HUES64 (cell line): ENCODE results near the gene CNTNAP2.
"Not testable (repeated sequence)": the region's sequence is repeated elsewhere in the genome, so short reads cannot be mapped to it uniquely, and the experiment has no call there.

Experiments
- H3K27ac ChIP-seq: 2 replicates; pipeline ENCODE4 v1.7.0; 2013; ENCODE audit warnings: low read depth, low read length, inconsistent platforms
- H3K27me3 ChIP-seq: 2 replicates; pipeline ENCODE4 v1.6.1; 2013; ENCODE audit warnings: mild to moderate bottlenecking, low read length; ENCODE audit not compliant: insufficient read depth
- H3K36me3 ChIP-seq: 2 replicates; pipeline ENCODE4 v1.6.1; 2013; ENCODE audit warnings: mild to moderate bottlenecking, low read length; ENCODE audit not compliant: insufficient read depth
- H3K4me1 ChIP-seq: 2 replicates; pipeline ENCODE4 v1.6.1; 2013; ENCODE audit warnings: mild to moderate bottlenecking, low read length, moderate library complexity; ENCODE audit not compliant: insufficient read depth
- H3K4me3 ChIP-seq: 2 replicates; pipeline ENCODE4 v1.5.1; 2013; ENCODE audit warnings: mild to moderate bottlenecking, low read length, moderate library complexity
- H3K9ac ChIP-seq: 2 replicates; pipeline ENCODE4 v1.6.1; 2013; ENCODE audit warnings: mild to moderate bottlenecking, low read depth, low read length
- H3K9me3 ChIP-seq: 2 replicates; pipeline ENCODE4 v1.6.1; 2013; ENCODE audit warnings: low read depth, low read length; ENCODE audit not compliant: insufficient read depth
- WGBS: fragments of 150-250, 120-280 bp; methylation state at CpG from one replicate; pipeline ENCODE4 v1.1.7; 2013; ENCODE audit warnings: missing lambda C conversion rate; 5-methylcytosine and 5-hydroxymethylcytosine counted together

CNTNAP2 gene

GRCh38 chr7:146150153-146150552 lies 33.6 kb downstream of the CNTNAP2 start:
- Histone ChIP-seq H3K9ac (no peak overlapping the region), H3K27me3 (no peaks in the 10 kb centered on the region), H3K4me3 (no peak overlapping the region), H3K4me1 (peaks cover 31% of the 10 kb centered on the region), H3K27ac (no peak overlapping the region), H3K36me3 (no peaks in the 10 kb centered on the region), H3K9me3 (no peaks in the 10 kb centered on the region)

GRCh38 chr7:146172112-146172511 lies 55.5 kb downstream of the CNTNAP2 start:
- peaks cover 10% of the 10 kb centered on the region for H3K4me1 ChIP-seq
- H3K36me3 ChIP-seq, result no peaks in the 10 kb centered on the region
- no peak overlapping the region for H3K27ac ChIP-seq
- H3K27me3 ChIP-seq, result no peaks in the 10 kb centered on the region
- no peak overlapping the region for H3K9ac ChIP-seq
- H3K4me3 ChIP-seq, result no peak overlapping the region
- H3K9me3 ChIP-seq, result no peaks in the 10 kb centered on the region
- 97% methylated on average over 2 of the region's 2 CpGs for WGBS

- Histone ChIP-seq H3K27me3 (no peaks in the 10 kb centered on the region), H3K36me3 (no peaks in the 10 kb centered on the region), H3K9me3 (no peaks in the 10 kb centered on the region), H3K27ac (no peak overlapping the region), H3K4me1 (peaks cover 14% of the 10 kb centered on the region), H3K4me3 (no peak overlapping the region), H3K9ac (no peak overlapping the region)
- WGBS, result 100% methylated on average over 1 of the region's 2 CpGs
Observed at GRCh38 chr7:146175716-146176115, 59.1 kb downstream of the CNTNAP2 start.

- Histone ChIP-seq H3K36me3 (no peaks in the 10 kb centered on the region), H3K9ac (no peak overlapping the region), H3K9me3 (no peaks in the 10 kb centered on the region), H3K4me1 (peaks cover 14% of the 10 kb centered on the region), H3K27me3 (no peaks in the 10 kb centered on the region), H3K4me3 (no peak overlapping the region), H3K27ac (no peak overlapping the region)
- WGBS, result 94% methylated on average over 1 of the region's 1 CpG
Observed at GRCh38 chr7:146176860-146177259, 60.3 kb downstream of the CNTNAP2 start.

GRCh38 chr7:146177301-146177700 lies 60.7 kb downstream of the CNTNAP2 start:
- Histone ChIP-seq H3K36me3 (no peaks in the 10 kb centered on the region), H3K27ac (no peak overlapping the region), H3K27me3 (no peaks in the 10 kb centered on the region), H3K9me3 (no peaks in the 10 kb centered on the region), H3K4me3 (no peak overlapping the region), H3K9ac (no peak overlapping the region), H3K4me1 (peaks cover 14% of the 10 kb centered on the region)
- WGBS, result 100% methylated on average over 1 of the region's 2 CpGs

- Histone ChIP-seq H3K27ac (no peak overlapping the region), H3K9ac (no peak overlapping the region), H3K4me1 (no peaks in the 10 kb centered on the region), H3K4me3 (no peak overlapping the region), H3K9me3 (peaks cover 8% of the 10 kb centered on the region), H3K36me3 (no peaks in the 10 kb centered on the region), H3K27me3 (no peaks in the 10 kb centered on the region)
- WGBS, result 96% methylated on average over 2 of the region's 2 CpGs
Observed at GRCh38 chr7:146185844-146186243, 69.2 kb downstream of the CNTNAP2 start.

GRCh38 chr7:146191428-146191827 lies 74.8 kb downstream of the CNTNAP2 start:
- not testable (repeated sequence) for H3K4me3 ChIP-seq, H3K36me3 ChIP-seq, H3K4me1 ChIP-seq, H3K27me3 ChIP-seq, H3K9ac ChIP-seq, H3K27ac ChIP-seq
- 87% methylated on average over 8 of the region's 9 CpGs for WGBS
- peaks cover 19% of the 10 kb centered on the region for H3K9me3 ChIP-seq

- H3K27me3 ChIP-seq, result no peaks in the 10 kb centered on the region
- H3K4me1 ChIP-seq, result no peaks in the 10 kb centered on the region
- H3K9ac ChIP-seq, result no peak overlapping the region
- no CpG with 5 or more reads among the region's 1 CpG for WGBS
- H3K4me3 ChIP-seq, result no peak overlapping the region
- no peak overlapping the region for H3K27ac ChIP-seq
- no peaks in the 10 kb centered on the region for H3K36me3 ChIP-seq
- H3K9me3 ChIP-seq, result no peaks in the 10 kb centered on the region
Observed at GRCh38 chr7:146201945-146202344, 85.3 kb downstream of the CNTNAP2 start.

GRCh38 chr7:146206270-146206669 lies 89.7 kb downstream of the CNTNAP2 start:
- WGBS, result no CpG with 5 or more reads among the region's 2 CpGs
- no peaks in the 10 kb centered on the region for H3K36me3 ChIP-seq
- H3K4me3 ChIP-seq, result no peak overlapping the region
- no peaks in the 10 kb centered on the region for H3K27me3 ChIP-seq
- H3K9ac ChIP-seq, result no peak overlapping the region
- H3K9me3 ChIP-seq, result no peaks in the 10 kb centered on the region
- no peaks in the 10 kb centered on the region for H3K4me1 ChIP-seq
- H3K27ac ChIP-seq, result no peak overlapping the region

GRCh38 chr7:146208492-146208891 lies 91.9 kb downstream of the CNTNAP2 start:
- Histone ChIP-seq H3K9ac (no peak overlapping the region), H3K27me3 (no peaks in the 10 kb centered on the region), H3K4me3 (no peak overlapping the region), H3K36me3 (no peaks in the 10 kb centered on the region), H3K27ac (no peak overlapping the region), H3K9me3 (no peaks in the 10 kb centered on the region), H3K4me1 (no peaks in the 10 kb centered on the region)
- WGBS, result 100% methylated on average over 1 of the region's 1 CpG

- H3K4me3 ChIP-seq, result no peak overlapping the region
- 95% methylated on average over 3 of the region's 4 CpGs for WGBS
- H3K4me1 ChIP-seq, result no peaks in the 10 kb centered on the region
- no peak overlapping the region for H3K27ac ChIP-seq
- no peaks in the 10 kb centered on the region for H3K9me3 ChIP-seq
- no peaks in the 10 kb centered on the region; the same call in 1 of the 2 replicates for H3K36me3 ChIP-seq
- H3K9ac ChIP-seq, result no peak overlapping the region
- H3K27me3 ChIP-seq, result no peaks in the 10 kb centered on the region
Observed at GRCh38 chr7:146214842-146215241, 98.2 kb downstream of the CNTNAP2 start.

GRCh38 chr7:146216396-146217041 lies 99.9 kb downstream of the CNTNAP2 start:
- Histone ChIP-seq H3K9me3 (no peaks in the 10 kb centered on the region), H3K4me1 (no peaks in the 10 kb centered on the region), H3K9ac (no peak overlapping the region), H3K4me3 (no peak overlapping the region), H3K27me3 (no peaks in the 10 kb centered on the region), H3K27ac (no peak overlapping the region), H3K36me3 (peaks cover 4% of the 10 kb centered on the region; the same call in 1 of the 2 replicates)
- WGBS, result 93% methylated on average over 9 of the region's 9 CpGs
